ENCODE measurements around the gene KIAA1217.

KIAA1217 gene

DNA sequence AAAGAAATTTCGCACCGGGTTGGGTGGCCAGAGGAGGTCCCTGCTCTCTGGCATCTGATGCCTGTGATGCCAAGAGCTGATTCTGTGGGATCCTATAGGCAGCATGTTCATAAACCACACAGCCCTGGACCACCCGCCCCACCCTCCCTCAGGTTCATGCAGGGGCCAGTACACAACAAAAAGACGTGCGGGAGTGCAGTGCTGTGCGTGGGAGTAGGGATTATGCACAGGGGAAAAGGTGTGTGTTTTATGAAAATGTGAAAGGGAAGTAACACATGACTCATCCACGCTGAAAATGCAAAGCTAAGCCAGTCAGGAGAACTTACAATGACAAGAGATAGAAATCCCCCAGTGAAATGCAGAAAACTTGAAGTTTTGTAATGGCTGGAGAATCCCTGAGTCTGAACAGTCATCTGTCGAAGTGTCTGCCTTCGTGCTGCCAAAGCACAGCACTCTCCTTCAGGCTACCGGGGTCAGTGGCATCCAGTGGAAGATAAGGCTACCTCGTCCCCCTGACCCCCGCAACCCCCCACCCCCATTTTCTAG, 1.1 kb downstream of the KIAA1217 start:
- DNase-seq (ENCODE audit: low read depth in 3 of 3) = peak; percentile 22 to 47 (median 33)

DNA sequence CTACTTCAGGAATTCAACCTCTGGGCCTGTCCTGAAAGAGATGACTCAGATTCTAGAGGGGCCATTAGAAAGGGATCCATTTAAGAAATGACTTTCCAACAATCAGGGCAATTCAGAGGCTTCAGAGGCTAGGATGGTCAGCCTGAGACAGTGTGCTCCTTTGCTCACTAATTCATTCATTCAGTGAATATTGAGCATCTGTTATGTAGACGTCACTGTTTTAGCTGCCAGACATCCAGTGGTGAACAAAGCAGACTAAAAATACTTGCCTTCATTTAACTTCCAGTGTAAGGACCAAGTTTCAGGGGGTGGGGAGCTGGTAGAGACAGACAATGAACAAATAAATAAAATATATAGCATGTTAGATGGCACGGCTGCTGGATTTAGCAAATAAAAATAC, 1.6 kb downstream of the KIAA1217 start:
- no peak for DNase-seq (ENCODE audit: low read depth in 3 of 3)

GRCh38 chr10:24213266-24213665, 4.3 kb downstream of the KIAA1217 start:
- DNase-seq (ENCODE audit: low read depth in 3 of 3) = no peak

DNA sequence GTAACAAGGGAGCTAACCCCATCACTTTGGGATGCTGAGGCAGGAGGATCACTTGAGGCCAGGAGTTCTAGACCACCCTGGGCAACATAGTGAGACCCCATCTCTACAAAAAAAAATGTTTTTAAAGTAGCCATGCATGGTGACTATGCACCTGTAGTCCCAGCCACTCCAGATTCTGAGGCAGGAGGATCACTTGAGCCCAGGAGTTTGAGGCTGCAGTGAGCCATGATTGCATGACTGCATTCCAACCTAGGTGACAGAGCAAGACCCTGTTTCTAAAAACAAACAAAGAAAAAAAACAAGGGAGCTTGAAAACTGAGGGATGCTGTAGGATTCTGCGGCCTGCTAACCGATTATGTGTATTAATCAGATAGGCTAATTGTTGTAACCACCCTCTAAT, 4.9 kb downstream of the KIAA1217 start:
- no peak for DNase-seq (ENCODE audit: low read depth in 3 of 3)

GRCh38 chr10:24214762-24215161, 5.8 kb downstream of the KIAA1217 start:
- DNase-seq (ENCODE audit: low read depth in 3 of 3) = no peak

DNA sequence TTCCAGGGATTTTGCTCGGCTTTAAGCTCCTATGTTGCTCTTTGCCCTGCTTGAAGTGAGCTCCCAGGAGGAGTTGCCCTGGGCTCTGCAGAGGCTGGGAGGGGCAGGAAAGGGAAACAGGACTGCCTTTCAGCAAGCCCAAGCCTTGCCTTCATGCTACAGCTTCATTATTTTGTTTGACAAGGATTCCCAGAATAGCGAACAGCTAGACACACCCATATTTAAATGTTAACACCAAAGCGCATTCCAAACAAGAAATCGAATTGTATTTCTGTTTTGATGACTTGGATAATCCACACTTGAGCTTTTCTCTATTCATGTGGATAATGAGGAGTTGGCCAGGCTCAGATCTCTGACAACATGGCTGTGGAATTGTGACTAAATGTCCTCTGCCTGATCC, 6.3 kb downstream of the KIAA1217 start:
- DNase-seq (ENCODE audit: low read depth in 3 of 3) = no peak

- no peak for DNase-seq (ENCODE audit: low read depth in 3 of 3)
Observed at GRCh38 chr10:24215603-24216002, 6.7 kb downstream of the KIAA1217 start.

- no peak for DNase-seq (ENCODE audit: low read depth in 3 of 3)
Observed at GRCh38 chr10:24219963-24220362, 11.0 kb downstream of the KIAA1217 start.

DNA sequence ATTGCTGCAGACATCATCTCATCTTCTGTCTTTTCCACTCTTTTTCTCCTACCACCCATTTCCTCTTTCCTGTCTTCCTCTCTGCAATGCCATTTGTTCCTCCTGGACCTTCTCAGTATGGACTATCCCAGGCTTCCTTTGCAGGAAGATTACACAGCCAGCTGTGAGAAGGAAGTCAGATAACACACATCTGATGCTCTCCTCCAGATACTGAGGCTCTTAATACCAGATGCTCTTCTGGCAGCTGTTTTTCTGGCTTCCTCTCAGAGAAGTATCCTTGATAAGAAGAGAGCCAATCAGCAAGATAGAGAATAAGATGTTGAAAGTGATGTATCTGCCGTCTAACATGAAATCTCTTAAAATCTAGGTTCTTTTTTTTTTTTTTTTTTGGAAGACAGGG, 14.4 kb downstream of the KIAA1217 start:
- no peak for DNase-seq (ENCODE audit: low read depth in 3 of 3)

- no peak for DNase-seq (ENCODE audit: low read depth in 3 of 3)
Observed at GRCh38 chr10:24223953-24224352, 15.0 kb downstream of the KIAA1217 start.

- DNase-seq (ENCODE audit: low read depth in 3 of 3) = no peak
Observed at GRCh38 chr10:24228642-24229041, 19.7 kb downstream of the KIAA1217 start.

- DNase-seq (ENCODE audit: low read depth in 3 of 3) = no peak
Observed at GRCh38 chr10:24229909-24230308, 21.0 kb downstream of the KIAA1217 start.

DNA sequence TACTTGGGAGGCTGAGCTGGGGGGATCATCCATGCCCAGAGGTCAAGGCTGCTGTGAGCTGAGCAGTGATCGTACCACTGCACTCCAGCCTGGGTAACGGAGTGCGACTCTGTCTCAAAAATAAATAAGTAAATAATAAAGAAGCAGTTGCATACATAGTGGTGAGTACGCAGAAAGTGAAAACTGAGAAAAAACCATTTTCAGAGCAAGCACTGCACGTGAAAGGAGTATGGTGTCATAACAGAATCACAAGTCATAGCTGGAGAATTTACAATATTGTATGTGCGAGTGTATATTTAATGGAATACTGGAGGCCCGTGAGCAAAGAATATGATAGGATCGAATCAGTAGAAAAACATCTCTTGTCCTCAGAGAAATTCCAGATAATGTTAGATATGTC, 22.3 kb downstream of the KIAA1217 start:
- no peak for DNase-seq (ENCODE audit: low read depth in 3 of 3)

GRCh38 chr10:24234784-24235183, 25.8 kb downstream of the KIAA1217 start:
- no peak for DNase-seq (ENCODE audit: low read depth in 3 of 3)

- DNase-seq (ENCODE audit: low read depth in 3 of 3) = no peak
Observed at GRCh38 chr10:24235471-24235870, 26.5 kb downstream of the KIAA1217 start.

- DNase-seq (ENCODE audit: low read depth in 3 of 3) = no peak
Observed at GRCh38 chr10:24237801-24238395, 29.0 kb downstream of the KIAA1217 start.

DNA sequence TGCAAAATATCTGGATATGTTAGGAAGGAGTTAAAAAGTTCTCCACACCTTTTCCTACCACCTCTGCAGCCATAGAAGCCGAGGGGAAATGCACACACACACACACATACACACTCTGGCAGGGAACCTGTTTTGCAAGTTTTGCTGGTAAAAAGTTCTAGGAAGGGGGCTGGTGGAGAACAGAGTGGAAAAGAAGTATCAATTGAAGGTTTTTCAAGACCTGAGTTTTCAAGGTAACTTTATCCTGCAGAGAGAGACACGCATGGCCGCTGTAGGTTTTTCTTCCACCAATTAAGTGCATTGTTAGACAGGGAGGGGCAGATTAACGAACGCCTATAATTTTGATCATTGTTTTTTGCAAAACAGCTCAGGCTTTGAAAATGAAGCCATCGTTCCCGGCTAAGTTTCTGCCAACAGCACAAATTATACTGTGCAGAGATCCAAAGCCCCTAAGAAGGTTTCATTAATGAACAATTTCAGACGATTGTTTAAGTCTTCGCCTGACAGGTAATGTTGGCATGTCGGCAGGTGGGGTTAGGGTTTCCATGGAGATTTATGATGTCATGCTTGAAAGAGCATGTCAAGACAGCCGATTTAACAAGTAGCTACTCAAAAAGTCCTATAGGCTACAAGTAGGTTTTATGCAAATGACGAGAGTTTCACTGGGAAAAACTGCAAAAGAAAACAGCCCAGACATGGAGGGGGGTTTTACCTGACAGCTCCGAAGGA, 29.7 kb downstream of the KIAA1217 start:
- no peak for DNase-seq (ENCODE audit: low read depth in 3 of 3)

DNA sequence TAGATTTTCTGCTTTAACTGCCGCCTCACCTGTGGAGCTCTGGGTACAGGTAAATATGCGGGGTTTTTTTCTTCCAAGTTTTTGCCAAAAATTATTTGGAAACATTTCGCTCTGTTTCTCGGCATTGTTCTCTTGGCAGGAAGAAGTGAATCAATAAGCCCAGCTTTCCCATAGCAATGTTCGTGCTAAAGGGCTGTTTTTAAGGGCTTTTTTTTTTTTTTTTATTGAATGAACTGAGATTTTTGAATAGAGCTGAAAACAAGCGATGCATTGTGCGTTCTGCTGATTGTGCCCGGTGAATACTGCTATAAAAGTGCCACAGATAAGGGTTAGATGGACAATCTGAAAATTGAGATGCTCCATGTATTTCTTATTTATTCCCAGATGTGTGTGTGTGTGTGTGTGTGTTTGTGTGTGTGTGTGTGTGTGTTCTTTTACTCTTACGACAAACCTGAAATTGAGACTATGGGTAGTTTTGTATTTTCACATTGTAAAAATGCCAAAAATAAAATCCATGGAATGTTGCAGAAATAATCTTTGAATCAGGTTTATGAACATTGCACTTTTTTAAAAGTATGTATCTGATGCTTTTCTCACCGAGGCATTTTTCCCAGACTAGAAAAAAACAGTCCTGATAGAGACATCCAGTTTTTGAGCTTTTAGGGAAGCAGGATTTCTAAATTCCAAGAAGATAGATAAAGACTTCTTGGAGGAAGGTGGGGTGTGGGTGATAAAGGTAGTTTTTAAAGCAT, 30.5 kb downstream of the KIAA1217 start:
- no peak for DNase-seq (ENCODE audit: low read depth in 3 of 3)

- DNase-seq (ENCODE audit: low read depth in 3 of 3) = no peak
Observed at GRCh38 chr10:24240041-24240751, 31.3 kb downstream of the KIAA1217 start.

- DNase-seq (ENCODE audit: low read depth in 3 of 3) = no peak
Observed at GRCh38 chr10:24241536-24242040, 32.6 kb downstream of the KIAA1217 start.

GRCh38 chr10:24242562-24242961, 33.6 kb downstream of the KIAA1217 start:
- no peak for DNase-seq (ENCODE audit: low read depth in 3 of 3)

DNA sequence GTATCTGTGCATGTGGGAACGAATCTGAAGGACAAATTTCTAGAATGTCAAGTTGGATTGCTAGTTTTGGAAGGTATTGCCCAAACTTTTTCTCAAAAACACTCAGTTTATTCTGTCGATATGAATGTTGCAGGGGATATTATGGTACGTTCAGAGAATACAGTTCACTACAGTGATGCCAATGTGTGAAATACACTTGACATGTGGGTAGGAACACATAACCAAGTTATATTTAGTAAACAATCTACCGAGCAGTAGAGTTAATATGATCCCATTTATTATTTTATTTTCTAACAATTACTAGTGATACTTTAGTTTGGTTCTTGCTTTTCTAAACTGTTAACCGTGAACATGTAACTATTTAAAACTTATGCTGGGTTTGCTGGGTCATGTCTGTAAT, 37.4 kb downstream of the KIAA1217 start:
- DNase-seq (ENCODE audit: low read depth in 3 of 3) = no peak

All from stimulated activated CD4-positive, alpha-beta T cell treated with anti-CD3 and anti-CD28 coated beads, TNF-alpha, amount 100 ng/mL, for 48 hours (primary cell).